GM12875 (cell line): ENCODE data around the gene SERP2.

Source experiments
- H3K4me3 ChIP-seq: one replicate; pipeline ENCODE4 v1.5.1; 2011; ENCODE audit warnings: low read depth, low read length, control low read depth
- TF ChIP-seq, protein P1 (sequence below): IDR thresholded peaks from 2 replicates; pipeline ENCODE4 v1.5.1; 2011; ENCODE audit warnings: low read depth, mild to moderate bottlenecking, control low read depth, inconsistent platforms, low read length, moderate library complexity, borderline replicate concordance; ENCODE audit not compliant: insufficient read depth

The SERP2 gene

DNA sequence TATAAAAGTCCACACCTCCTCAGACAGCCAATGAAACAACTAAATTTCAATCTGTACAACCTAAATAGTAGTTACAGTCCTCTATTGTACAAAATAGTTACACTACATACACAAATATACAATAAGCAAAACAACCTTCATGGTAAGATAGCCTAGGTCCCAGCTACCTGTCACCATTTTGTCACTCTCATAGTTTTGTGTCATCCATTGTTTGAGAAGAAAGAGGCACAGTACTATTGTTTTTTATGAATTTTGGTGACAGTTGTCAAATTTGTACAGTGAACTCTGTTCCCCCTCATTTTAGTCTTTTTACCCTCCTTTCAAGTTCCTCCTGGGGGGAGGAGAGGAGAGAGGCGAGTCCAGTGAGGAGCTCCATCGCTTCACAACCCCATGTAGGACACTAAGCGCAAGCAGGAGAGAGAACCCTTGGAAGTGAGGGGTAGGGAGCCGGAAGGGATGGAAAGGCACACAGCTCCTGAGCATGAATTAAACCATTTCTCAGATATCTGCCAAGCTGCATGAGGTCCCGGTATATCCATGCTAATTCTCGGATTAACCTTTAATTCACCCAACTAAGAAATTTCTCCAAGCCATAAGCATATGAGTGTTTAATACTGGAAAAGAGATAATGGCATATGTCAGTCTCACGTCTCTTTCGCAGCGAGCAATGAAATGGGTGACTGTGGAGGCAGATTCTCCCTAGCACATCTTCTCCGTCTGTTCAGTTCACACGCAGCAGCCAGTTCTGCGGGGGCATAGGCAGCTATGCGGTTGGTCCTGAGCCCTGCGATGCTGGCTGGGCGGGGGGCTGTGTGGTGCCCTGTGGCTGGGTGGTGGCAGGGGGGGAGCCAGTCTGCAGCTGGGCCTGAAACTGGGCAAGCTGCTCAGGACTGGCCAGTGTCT is 60.5 kb downstream of the SERP2 start:
- H3K4me3 ChIP-seq: no peak overlapping the region

GRCh38 chr13:44434766-44435141 is 61.1 kb downstream of the SERP2 start:
- TF ChIP-seq, protein P1, sequence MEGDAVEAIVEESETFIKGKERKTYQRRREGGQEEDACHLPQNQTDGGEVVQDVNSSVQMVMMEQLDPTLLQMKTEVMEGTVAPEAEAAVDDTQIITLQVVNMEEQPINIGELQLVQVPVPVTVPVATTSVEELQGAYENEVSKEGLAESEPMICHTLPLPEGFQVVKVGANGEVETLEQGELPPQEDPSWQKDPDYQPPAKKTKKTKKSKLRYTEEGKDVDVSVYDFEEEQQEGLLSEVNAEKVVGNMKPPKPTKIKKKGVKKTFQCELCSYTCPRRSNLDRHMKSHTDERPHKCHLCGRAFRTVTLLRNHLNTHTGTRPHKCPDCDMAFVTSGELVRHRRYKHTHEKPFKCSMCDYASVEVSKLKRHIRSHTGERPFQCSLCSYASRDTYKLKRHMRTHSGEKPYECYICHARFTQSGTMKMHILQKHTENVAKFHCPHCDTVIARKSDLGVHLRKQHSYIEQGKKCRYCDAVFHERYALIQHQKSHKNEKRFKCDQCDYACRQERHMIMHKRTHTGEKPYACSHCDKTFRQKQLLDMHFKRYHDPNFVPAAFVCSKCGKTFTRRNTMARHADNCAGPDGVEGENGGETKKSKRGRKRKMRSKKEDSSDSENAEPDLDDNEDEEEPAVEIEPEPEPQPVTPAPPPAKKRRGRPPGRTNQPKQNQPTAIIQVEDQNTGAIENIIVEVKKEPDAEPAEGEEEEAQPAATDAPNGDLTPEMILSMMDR: no peak
- peak overlapping the region; percentile 31 for H3K4me3 ChIP-seq

More for the DNA sequence above, 60.5 kb downstream of the SERP2 start:
- TF ChIP-seq, protein P1: no peak

DNA sequence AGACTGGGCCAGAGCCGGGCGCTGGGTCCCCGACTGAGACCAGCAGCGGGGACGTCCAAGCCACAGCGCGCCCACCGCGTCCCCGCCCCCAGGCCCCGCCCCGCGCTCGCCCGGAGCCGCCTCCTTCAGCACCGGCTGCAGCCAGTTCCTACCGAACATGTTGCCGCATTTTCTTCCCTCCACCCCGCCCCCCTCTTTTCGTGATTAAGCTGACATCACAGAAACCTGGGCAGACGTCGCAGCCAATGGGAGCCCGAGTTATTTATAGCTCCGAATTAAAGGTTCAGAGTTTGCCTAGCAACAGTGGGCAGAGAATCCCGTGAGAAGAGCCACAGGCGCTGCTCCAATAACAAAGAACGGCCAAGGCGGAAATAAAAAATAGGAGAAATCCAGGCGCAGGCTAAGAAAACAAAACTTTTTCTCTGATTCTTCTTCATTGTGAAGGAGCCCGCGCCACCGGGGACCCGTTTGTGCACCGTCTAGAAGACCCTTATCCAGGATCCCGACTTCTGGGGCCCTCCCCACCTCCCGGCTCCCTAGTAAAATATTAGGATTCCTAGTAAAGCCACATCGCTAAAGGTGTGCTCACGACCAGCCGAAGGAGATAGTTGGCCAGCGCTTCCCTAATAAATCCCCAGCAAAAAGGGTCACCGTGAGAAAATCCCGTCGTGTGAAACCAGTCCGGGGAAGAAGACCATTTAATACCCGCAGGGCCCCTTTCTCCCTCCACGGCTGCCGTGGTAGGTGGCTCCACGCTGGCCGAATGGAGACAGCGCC is 61.7 kb downstream of the SERP2 start:
- TF ChIP-seq, protein P1: no peak
- H3K4me3 ChIP-seq: peak overlapping the region; percentile 65

GRCh38 chr13:44435919-44436510 is 62.4 kb downstream of the SERP2 start:
- peak overlapping the region; percentile 65 for H3K4me3 ChIP-seq
- TF ChIP-seq, protein P1: no peak

DNA sequence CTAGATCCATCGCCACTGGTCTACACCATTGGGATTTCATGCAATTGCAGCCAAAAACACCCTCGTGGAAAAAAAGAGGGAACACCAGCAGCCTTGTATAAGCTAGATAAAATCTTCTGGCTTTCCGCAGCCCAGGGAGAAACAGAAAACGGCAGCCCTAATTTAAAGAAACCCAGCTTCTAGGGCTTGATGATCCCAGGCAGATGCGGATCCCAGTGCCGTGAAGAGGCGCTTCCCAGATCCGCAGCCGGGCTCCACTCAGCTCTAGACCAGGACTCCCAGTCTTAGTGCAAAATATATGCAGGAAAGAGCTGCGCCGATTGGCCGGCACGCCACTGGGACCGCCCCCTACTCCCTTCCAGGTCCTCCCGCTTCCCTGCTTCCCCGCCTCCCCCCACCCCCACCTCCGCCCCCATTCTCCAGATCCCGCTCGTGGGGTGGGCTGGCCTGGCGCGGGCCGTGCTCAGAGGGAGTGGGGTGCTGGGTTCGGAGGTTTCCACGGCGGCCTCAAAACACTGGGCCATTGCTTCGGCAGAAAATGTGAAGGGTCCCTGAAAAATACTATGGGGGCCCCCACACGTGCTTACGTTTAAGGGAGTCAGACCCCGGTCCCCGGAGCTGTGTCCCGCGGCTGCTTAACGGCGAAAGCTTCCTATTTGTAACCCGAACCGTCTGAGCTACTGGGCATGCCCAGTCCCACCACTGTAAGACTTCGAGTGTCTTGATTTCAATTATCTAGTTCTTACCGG is 63.1 kb downstream of the SERP2 start:
- TF ChIP-seq, protein P1: no peak
- peak overlapping the region; percentile 65 for H3K4me3 ChIP-seq

GRCh38 chr13:44437356-44438233 is 64.0 kb downstream of the SERP2 start:
- no peak overlapping the region for H3K4me3 ChIP-seq
- TF ChIP-seq, protein P1: no peak
